ENCODE results near the gene PHKB.
A peak's percentile ranks its signal among the peaks of the same experiment; 100 is the strongest.
"Not testable (repeated sequence)": the region's sequence is repeated elsewhere in the genome, so short reads cannot be mapped to it uniquely, and the experiment has no call there.

The PHKB gene

GRCh38 chr16:47460711-47461597 is at the start of gene PHKB, which contains the start of gene ITFG1:
TSS of gene PHKB (plus strand) at chr16:47461331. CDS start at chr16:47461351, 20 bp downstream.
TSS of gene ITFG1 (minus strand) at chr16:47461063. CDS start at chr16:47461045, 18 bp downstream.
- peak; percentile 85 for DNase-seq (ENCODE audit: low read depth, low spot score)

GRCh38 chr16:47413041-47413440 is 48.1 kb upstream of the PHKB start:
- no peak for DNase-seq (ENCODE audit: low read depth, low spot score)

GRCh38 chr16:47416869-47417268 is 44.3 kb upstream of the PHKB start:
- DNase-seq (ENCODE audit: low read depth, low spot score): no peak

GRCh38 chr16:47424846-47425245 is 36.3 kb upstream of the PHKB start:
- DNase-seq (ENCODE audit: low read depth, low spot score): no peak

- no peak for DNase-seq (ENCODE audit: low read depth, low spot score)
These were observed 34.3 kb upstream of the PHKB start for GRCh38 chr16:47426806-47427205.

GRCh38 chr16:47431960-47432359 is 29.2 kb upstream of the PHKB start:
- no peak for DNase-seq (ENCODE audit: low read depth, low spot score)

- not testable (repeated sequence) for DNase-seq (ENCODE audit: low read depth, low spot score)
These were observed 26.9 kb upstream of the PHKB start for GRCh38 chr16:47434274-47434673.

- DNase-seq (ENCODE audit: low read depth, low spot score): not testable (repeated sequence)
These were observed 21.1 kb upstream of the PHKB start for GRCh38 chr16:47440066-47440465.

- DNase-seq (ENCODE audit: low read depth, low spot score): not testable (repeated sequence)
These were observed 18.2 kb upstream of the PHKB start for GRCh38 chr16:47442884-47443283.

- DNase-seq (ENCODE audit: low read depth, low spot score): no peak
These were observed 14.7 kb upstream of the PHKB start for GRCh38 chr16:47446431-47446830.

- DNase-seq (ENCODE audit: low read depth, low spot score): no peak
These were observed 12.1 kb upstream of the PHKB start for GRCh38 chr16:47448830-47449575.

GRCh38 chr16:47449788-47450187 is 11.3 kb upstream of the PHKB start:
- DNase-seq (ENCODE audit: low read depth, low spot score): no peak

- no peak for DNase-seq (ENCODE audit: low read depth, low spot score)
These were observed 2.8 kb upstream of the PHKB start for GRCh38 chr16:47458331-47458730.

GRCh38 chr16:47459603-47460002 is 1.5 kb upstream of the PHKB start:
- DNase-seq (ENCODE audit: low read depth, low spot score): no peak

- no peak for DNase-seq (ENCODE audit: low read depth, low spot score)
These were observed 796 bp upstream of the PHKB start for GRCh38 chr16:47460359-47460710.

- no peak for DNase-seq (ENCODE audit: low read depth, low spot score)
These were observed 601 bp downstream of the PHKB start for GRCh38 chr16:47461598-47462266.

GRCh38 chr16:47463771-47464624 is 2.9 kb downstream of the PHKB start:
- no peak for DNase-seq (ENCODE audit: low read depth, low spot score)

- no peak for DNase-seq (ENCODE audit: low read depth, low spot score)
These were observed 4.9 kb downstream of the PHKB start for GRCh38 chr16:47465919-47466630.

- no peak for DNase-seq (ENCODE audit: low read depth, low spot score)
These were observed 6.4 kb downstream of the PHKB start for GRCh38 chr16:47467501-47467900.

- DNase-seq (ENCODE audit: low read depth, low spot score): not testable (repeated sequence)
These were observed 7.0 kb downstream of the PHKB start for GRCh38 chr16:47468070-47468689.

Measured in activated naive CD8-positive, alpha-beta T cell treated with anti-CD3 and anti-CD28 coated beads, Interleukin-2, amount 50 U/mL, for 16 hours (primary cell).